ENCODE data around the gene RASA3. TPM values are rescaled to one million over a fixed set of nuclear protein-coding genes. Genes with fewer than 3 reads are reported as not detected.

RASA3 gene
- total and polyA plus RNA-seq, 2 donors (not counting 3 experiments of a cell fraction or from before 2014, with no cell fraction given): 26.5 to 53.8 TPM

DNA sequence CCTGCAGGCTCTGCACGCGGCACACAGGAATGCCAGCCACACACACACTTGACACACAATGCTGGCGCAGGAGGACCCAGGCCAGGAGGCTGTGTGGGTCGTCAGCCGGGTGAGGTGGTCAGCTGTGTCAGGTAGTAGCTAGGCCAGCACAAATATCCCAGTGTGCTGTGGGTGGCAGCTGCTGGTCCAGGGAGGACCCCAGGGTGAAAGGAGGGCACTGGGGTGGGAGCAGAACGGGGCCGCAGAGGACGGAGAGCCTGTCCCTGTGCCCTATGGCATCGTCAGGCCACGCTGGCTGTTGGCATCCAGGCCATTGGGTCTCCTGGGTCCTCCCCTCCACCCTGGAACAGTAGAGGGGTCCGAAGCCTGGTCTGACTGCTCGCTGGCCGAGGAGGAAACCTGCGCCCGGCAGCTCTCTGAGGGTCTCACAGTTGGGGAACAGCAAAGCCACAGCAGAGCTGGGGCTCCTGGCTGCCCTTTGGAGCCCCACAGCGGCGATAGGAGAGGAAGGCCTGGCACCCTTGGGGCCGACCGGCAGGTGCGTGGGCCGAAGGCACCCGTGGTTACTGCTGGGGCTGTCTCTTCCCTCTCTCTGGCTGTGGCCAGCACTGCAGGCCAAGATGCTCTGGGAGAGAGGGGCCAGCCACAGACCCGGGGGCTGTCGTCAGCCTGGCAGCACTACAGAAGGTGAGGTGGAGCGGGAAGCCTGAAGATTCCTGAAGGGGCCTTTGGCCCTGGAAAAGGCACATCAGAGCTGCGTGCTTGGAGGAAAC, 185.8 kb downstream of the RASA3 start:
- no peaks in the 10 kb centered on the region for H3K36me3 ChIP-seq (ENCODE audit: control insufficient read depth in 2 of 2, extremely low read depth in 1 of 2, insufficient read depth in 2 of 2, low read length in 2 of 2)
- CTCF ChIA-PET: interaction anchor here (0.8 to 3.1 kb wide), 16 partner anchors 8 to 284 kb away, joined by 3 to 30 read pairs (median 5); no protein-coding TSS in a partner anchor

More for the DNA sequence above, 185.8 kb downstream of the RASA3 start:
- Histone ChIP-seq H3K9ac (replicated peaks; ENCODE audit: extremely low read depth, insufficient read depth, low read length) (no peak overlapping the region), H3K79me2 (ENCODE audit: control insufficient read depth, insufficient read depth, low read length) (no peaks in the 10 kb centered on the region), H3K4me3 (replicated peaks in 1 of 3; ENCODE audit: insufficient read depth in 1 of 3, low read depth in 1 of 3, low read length in 3 of 3) (no peak overlapping the region), H3K27ac (ENCODE audit: insufficient read depth, low read depth, low read length) (no peak overlapping the region), H3K9me1 (replicated peaks; ENCODE audit: control insufficient read depth, extremely low read depth, insufficient read depth, low read length) (no peaks in the 10 kb centered on the region), H2AFZ (ENCODE audit: low read depth, low read length) (no peak overlapping the region), H4K20me1 (replicated peaks; ENCODE audit: control insufficient read depth, extremely low read depth, insufficient read depth, low read length) (no peaks in the 10 kb centered on the region), H3K27me3 (ENCODE audit: control insufficient read depth in 2 of 2, insufficient read depth in 2 of 2, low read length in 2 of 2) (no peaks in the 10 kb centered on the region), H3K4me1 (ENCODE audit: control insufficient read depth, extremely low read depth, insufficient read depth, low read length) (no peaks in the 10 kb centered on the region), H3K9me3 (replicated peaks; ENCODE audit: control insufficient read depth, insufficient read depth, low read length) (no peaks in the 10 kb centered on the region), H3K4me2 (ENCODE audit: insufficient read depth, low read length) (no peak overlapping the region)
- FAIRE-seq: no peak
- POLR2A ChIA-PET: no interaction called here
- dilution Hi-C loops (cut with MboI; ENCODE audit: extremely low pct_ligation_motif_present, low sequenced_read_pairs) (no loop called here), intact Hi-C loops (cut with micrococcal nuclease) (loop anchor here (1.0 kb wide), 1 partner anchor 129 kb away; no protein-coding TSS in a partner anchor)
- TF ChIP-seq CTCF (IDR thresholded peaks at IDR 0.05; ENCODE audit: extremely low read depth in 1 of 2, insufficient read depth in 1 of 2, low read depth in 1 of 2, low read length in 2 of 2) (no peak), JUN (IDR thresholded peaks at IDR 0.05; ENCODE audit: borderline replicate concordance, insufficient read depth, insufficient read length, low read depth) (no peak), FOS (IDR thresholded peaks at IDR 0.05; ENCODE audit: borderline replicate concordance, insufficient read depth, low read length) (no peak), EZH2 (IDR thresholded peaks at IDR 0.05; ENCODE audit: borderline replicate concordance, low read depth, low read length, severe bottlenecking) (no peak), POLR2AphosphoS5 (IDR thresholded peaks at IDR 0.05; ENCODE audit: insufficient read depth, low read depth, low read length) (no peak), MYC (IDR thresholded peaks at IDR 0.05; ENCODE audit: low read depth, low read length) (no peak), GATA2 (IDR thresholded peaks at IDR 0.05; ENCODE audit: insufficient read depth, insufficient read length, low read depth, low read length) (no peak), POLR2A (IDR thresholded peaks at IDR 0.05; ENCODE audit: low read depth, low read length) (no peak)
- TF ChIP-seq, protein P1, sequence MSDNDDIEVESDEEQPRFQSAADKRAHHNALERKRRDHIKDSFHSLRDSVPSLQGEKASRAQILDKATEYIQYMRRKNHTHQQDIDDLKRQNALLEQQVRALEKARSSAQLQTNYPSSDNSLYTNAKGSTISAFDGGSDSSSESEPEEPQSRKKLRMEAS (IDR thresholded peaks at IDR 0.05; ENCODE audit: insufficient read depth, insufficient read length): no peak
- no peak for DNase-seq (ENCODE audit: low read depth, low spot score)
- no TSS peak for BruUV-seq (replicated peaks)

All from endothelial cell of umbilical vein (primary cell).